Trophoblast cell (in vitro differentiated cells and primary cell): ENCODE data around the gene LGR5.

Experiments
- DNase-seq, 2 donors: peaks; one replicate each; pipeline ENCODE4 v3.0.0-alpha.2; 2016
- H2AFZ ChIP-seq: 2 replicates; pipeline ENCODE4 v1.6.1; 2013; ENCODE audit warnings: low read length, moderate library complexity, mild to moderate bottlenecking; ENCODE audit not compliant: insufficient read depth, poor library complexity
- H2AK5ac ChIP-seq: 2 replicates; pipeline ENCODE4 v1.6.1; 2013; ENCODE audit warnings: mild to moderate bottlenecking, low read length
- H2BK120ac ChIP-seq: 2 replicates; pipeline ENCODE4 v1.6.1; 2013; ENCODE audit warnings: low read length, mild to moderate bottlenecking, moderate library complexity; ENCODE audit not compliant: insufficient read depth, poor library complexity
- H2BK12ac ChIP-seq: 2 replicates; pipeline ENCODE4 v1.6.1; 2013; ENCODE audit warnings: mild to moderate bottlenecking, low read length, moderate library complexity
- H2BK5ac ChIP-seq: 2 replicates; pipeline ENCODE4 v1.6.1; 2013; ENCODE audit warnings: low read length, low read depth, moderate library complexity, mild to moderate bottlenecking; ENCODE audit not compliant: poor library complexity
- H3K14ac ChIP-seq: 2 replicates; pipeline ENCODE4 v1.6.1; 2013; ENCODE audit warnings: mild to moderate bottlenecking, low read length
- H3K18ac ChIP-seq: 2 replicates; pipeline ENCODE4 v1.6.1; 2013; ENCODE audit warnings: mild to moderate bottlenecking, low read length
- H3K23ac ChIP-seq: 2 replicates; pipeline ENCODE4 v1.6.1; 2013; ENCODE audit warnings: low read length
- H3K27ac ChIP-seq: 2 replicates; pipeline ENCODE4 v1.5.1; 2013; ENCODE audit warnings: low read depth, mild to moderate bottlenecking, inconsistent platforms, low read length, moderate library complexity
- H3K27me3 ChIP-seq: 2 replicates; pipeline ENCODE4 v1.6.1; 2013; ENCODE audit warnings: inconsistent platforms, mild to moderate bottlenecking, low read length, moderate library complexity; ENCODE audit not compliant: insufficient read depth
- H3K36me3 ChIP-seq, 2 experiments: 1 replicate in 1 of 2; 2 replicates in 1 of 2; pipeline ENCODE4 v1.6.1; 2013; ENCODE audit warnings: low read length in 2 of 2, mild to moderate bottlenecking in 2 of 2, moderate library complexity in 1 of 2; ENCODE audit not compliant: insufficient read depth in 2 of 2, control insufficient read depth in 1 of 2
- H3K4ac ChIP-seq: 2 replicates; pipeline ENCODE4 v1.6.1; 2013; ENCODE audit warnings: low read depth, mild to moderate bottlenecking, low read length, moderate library complexity
- H3K4me1 ChIP-seq, 2 experiments: 1 replicate in 1 of 2; 2 replicates in 1 of 2; pipeline ENCODE4 v1.6.1; 2013; ENCODE audit warnings: low read length in 2 of 2, mild to moderate bottlenecking in 2 of 2, moderate library complexity in 1 of 2; ENCODE audit not compliant: insufficient read depth in 2 of 2, control insufficient read depth in 1 of 2
- H3K4me2 ChIP-seq: 2 replicates; pipeline ENCODE4 v1.6.1; 2013; ENCODE audit warnings: inconsistent platforms, mild to moderate bottlenecking, low read length, moderate library complexity
- H3K4me3 ChIP-seq: 2 replicates; pipeline ENCODE4 v1.5.1; 2013; ENCODE audit warnings: mild to moderate bottlenecking, low read depth, low read length, inconsistent platforms
- H3K79me1 ChIP-seq: one replicate; pipeline ENCODE4 v1.6.1; 2013; ENCODE audit warnings: low read length
- H3K79me2 ChIP-seq: 2 replicates; pipeline ENCODE4 v1.6.1; 2013; ENCODE audit warnings: low read length, mild to moderate bottlenecking; ENCODE audit not compliant: control insufficient read depth, insufficient read depth, poor library complexity
- H3K9ac ChIP-seq: 2 replicates; pipeline ENCODE4 v1.6.1; 2013; ENCODE audit warnings: mild to moderate bottlenecking, low read length
- H3K9me3 ChIP-seq: 2 replicates; pipeline ENCODE4 v1.6.1; 2013; ENCODE audit warnings: low read depth, mild to moderate bottlenecking, control low read depth, inconsistent platforms, low read length; ENCODE audit not compliant: insufficient read depth
- H4K12ac ChIP-seq: 2 replicates; pipeline ENCODE4 v1.6.1; 2013; ENCODE audit warnings: low read depth, mild to moderate bottlenecking, low read length, moderate library complexity
- H4K8ac ChIP-seq: 2 replicates; pipeline ENCODE4 v1.6.1; 2013; ENCODE audit warnings: low read depth, mild to moderate bottlenecking, low read length, moderate library complexity
- H4K91ac ChIP-seq: one replicate; pipeline ENCODE4 v1.6.1; 2013; ENCODE audit warnings: low read depth, mild to moderate bottlenecking, low read length, moderate library complexity
- WGBS: extraction: QIAGEN DNeasy Blood & Tissue Kit; methylation state at CpG from one replicate; pipeline ENCODE4 v1.1.7; 2013; ENCODE audit warnings: missing lambda C conversion rate; ENCODE audit not compliant: insufficient read length, insufficient coverage; ENCODE audit errors: extremely low coverage; 5-methylcytosine and 5-hydroxymethylcytosine counted together

LGR5 gene

GRCh38 chr12:71524626-71525025 lies 85.0 kb downstream of the LGR5 start:
- DNase-seq, result no peak
- H3K27ac ChIP-seq, result no peak overlapping the region
- H4K12ac ChIP-seq, result no peak overlapping the region
- H3K27me3 ChIP-seq, result no peaks in the 10 kb centered on the region
- no peak overlapping the region for H3K14ac ChIP-seq
- H3K4me3 ChIP-seq, result no peak overlapping the region
- H2BK120ac ChIP-seq, result no peak overlapping the region
- H3K4me2 ChIP-seq, result no peak overlapping the region
- no peaks in the 10 kb centered on the region for H3K79me2 ChIP-seq
- no peaks in the 10 kb centered on the region for H3K36me3 ChIP-seq
- no peak overlapping the region for H2BK12ac ChIP-seq
- H2AK5ac ChIP-seq, result no peak overlapping the region
- H3K79me1 ChIP-seq, result no peaks in the 10 kb centered on the region
- H3K4me1 ChIP-seq, result no peaks in the 10 kb centered on the region
- no peak overlapping the region for H3K4ac ChIP-seq
- no peak overlapping the region for H2AFZ ChIP-seq
- no peaks in the 10 kb centered on the region for H3K9me3 ChIP-seq
- WGBS, result no CpG with 5 or more reads among the region's 2 CpGs
- H3K23ac ChIP-seq, result no peak overlapping the region
- H3K9ac ChIP-seq, result no peak overlapping the region
- H2BK5ac ChIP-seq, result no peak overlapping the region
- no peak overlapping the region for H3K18ac ChIP-seq
- no peak overlapping the region for H4K91ac ChIP-seq
- no peak overlapping the region for H4K8ac ChIP-seq

DNA sequence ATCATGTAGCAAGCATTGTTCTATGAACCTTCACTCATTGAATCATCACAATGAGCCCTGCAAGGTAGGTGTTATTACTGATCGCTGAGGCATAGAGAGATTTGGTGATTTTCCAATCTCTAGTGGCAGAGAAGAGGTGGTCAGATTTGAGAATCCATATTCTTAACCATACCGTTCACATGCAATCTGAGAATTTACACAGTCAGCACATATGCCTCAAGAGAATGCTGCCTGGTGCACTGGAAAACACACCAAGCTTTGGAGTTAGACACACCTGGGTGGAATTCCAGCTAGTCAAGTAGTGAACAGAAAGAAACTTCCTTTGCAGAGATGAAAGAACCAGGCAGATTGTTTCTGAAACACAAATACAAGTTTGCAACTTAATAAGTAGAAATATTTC lies 94.1 kb downstream of the LGR5 start:
- Histone ChIP-seq H2BK12ac (no peak overlapping the region), H3K27ac (no peak overlapping the region), H3K4me3 (no peak overlapping the region), H3K79me1 (no peaks in the 10 kb centered on the region), H3K4me2 (no peak overlapping the region), H2AK5ac (no peak overlapping the region), H3K9ac (no peak overlapping the region), H3K14ac (no peak overlapping the region), H3K4me1 (peaks cover 5% of the 10 kb centered on the region in 2 experiments), H4K91ac (no peak overlapping the region), H3K18ac (no peak overlapping the region), H2BK120ac (no peak overlapping the region), H3K9me3 (no peaks in the 10 kb centered on the region), H4K8ac (no peak overlapping the region), H2BK5ac (no peak overlapping the region), H3K79me2 (no peaks in the 10 kb centered on the region), H4K12ac (no peak overlapping the region), H3K23ac (no peak overlapping the region), H3K27me3 (no peaks in the 10 kb centered on the region), H2AFZ (no peak overlapping the region), H3K4ac (no peak overlapping the region), H3K36me3 (no peaks in the 10 kb centered on the region)
- no CpG with 5 or more reads among the region's 2 CpGs for WGBS
- DNase-seq, result no peak

DNA sequence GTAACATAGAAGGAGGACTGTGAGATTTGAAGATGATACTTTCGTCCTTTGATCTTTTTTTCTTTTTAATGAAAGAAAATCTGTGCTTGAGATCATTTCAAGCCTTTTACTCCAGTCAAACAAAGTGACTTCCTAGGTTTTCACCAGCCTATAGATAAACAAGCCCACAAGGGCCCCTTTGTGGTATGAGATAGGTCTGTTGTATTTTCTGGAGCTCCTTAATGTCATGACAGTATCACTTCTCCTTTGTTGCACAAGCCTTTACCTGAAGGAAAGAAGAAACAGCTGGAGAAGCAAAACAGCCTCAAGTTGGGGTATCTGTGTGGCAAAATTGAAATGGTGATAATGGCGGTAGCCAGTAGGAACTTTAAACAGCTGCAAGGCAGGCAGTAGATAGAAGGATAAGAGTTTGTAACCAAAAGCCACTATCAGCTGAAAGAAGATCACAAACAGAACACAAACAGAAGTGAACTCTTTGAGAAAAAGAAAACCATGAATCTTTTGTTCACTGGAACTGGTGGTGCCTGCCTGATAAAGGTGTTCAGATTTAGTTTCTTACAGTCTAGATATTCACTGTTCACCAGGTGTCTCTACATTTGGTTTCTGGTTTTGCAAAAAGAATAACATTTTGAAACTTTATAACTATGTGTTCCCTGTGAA lies 96.8 kb downstream of the LGR5 start:
- no peak overlapping the region for H2BK5ac ChIP-seq
- no peaks in the 10 kb centered on the region for H3K36me3 ChIP-seq
- H3K4me3 ChIP-seq, result no peak overlapping the region
- no CpG with 5 or more reads among the region's 2 CpGs for WGBS
- H3K4ac ChIP-seq, result no peak overlapping the region
- H3K27ac ChIP-seq, result peak overlapping the region; percentile 32
- H2AFZ ChIP-seq, result no peak overlapping the region
- H2BK120ac ChIP-seq, result no peak overlapping the region
- H3K18ac ChIP-seq, result no peak overlapping the region
- H3K9me3 ChIP-seq, result no peaks in the 10 kb centered on the region
- H4K91ac ChIP-seq, result no peak overlapping the region
- no peak overlapping the region for H2AK5ac ChIP-seq
- H3K27me3 ChIP-seq, result no peaks in the 10 kb centered on the region
- H4K12ac ChIP-seq, result no peak overlapping the region
- no peaks in the 10 kb centered on the region for H3K79me2 ChIP-seq
- H3K4me1 ChIP-seq, result peaks cover 5% of the 10 kb centered on the region in 2 experiments
- H3K9ac ChIP-seq, result no peak overlapping the region
- no peaks in the 10 kb centered on the region for H3K79me1 ChIP-seq
- DNase-seq, result no peak
- no peak overlapping the region for H3K4me2 ChIP-seq
- peak overlapping the region; percentile 11 for H3K14ac ChIP-seq
- H4K8ac ChIP-seq, result no peak overlapping the region
- H3K23ac ChIP-seq, result no peak overlapping the region
- H2BK12ac ChIP-seq, result no peak overlapping the region

DNA sequence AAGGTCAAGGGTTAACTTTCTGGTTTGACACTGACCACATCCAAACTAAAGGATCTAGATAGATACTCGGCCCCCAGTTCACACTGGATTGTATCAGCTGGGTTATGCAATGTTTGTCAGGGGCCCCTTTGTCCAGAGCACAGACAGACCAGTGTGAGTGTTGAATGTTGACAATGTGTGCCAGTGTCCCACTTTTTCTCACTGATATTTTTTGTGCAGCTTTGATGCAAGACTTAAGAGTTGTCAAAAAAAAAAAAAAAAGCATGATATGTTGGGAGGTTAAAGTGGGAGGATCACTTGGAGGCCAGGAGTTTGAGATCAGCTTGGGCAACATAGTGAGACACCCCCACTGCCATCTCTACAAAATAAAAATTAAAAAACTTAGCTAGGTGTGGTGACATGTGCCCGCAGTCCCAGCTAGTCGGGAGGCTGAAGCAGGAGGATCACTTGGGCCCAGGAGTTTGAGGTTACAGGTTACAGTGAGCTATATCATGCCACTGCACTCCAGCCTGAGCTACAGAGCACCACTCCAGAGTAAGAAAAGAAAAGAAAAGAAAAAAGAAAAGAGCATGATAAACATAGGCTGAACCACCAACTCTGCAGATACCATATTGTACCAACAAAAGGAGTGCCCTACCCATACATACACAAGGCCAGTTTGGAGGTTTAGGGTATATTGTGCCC lies 97.5 kb downstream of the LGR5 start:
- WGBS, result no CpG with 5 or more reads among the region's 3 CpGs
- Histone ChIP-seq H2BK12ac (no peak overlapping the region), H2BK120ac (peak overlapping the region; percentile 53), H2AK5ac (no peak overlapping the region), H3K9me3 (no peaks in the 10 kb centered on the region), H4K91ac (peak overlapping the region; percentile 42), H3K27me3 (no peaks in the 10 kb centered on the region), H3K4ac (no peak overlapping the region), H3K14ac (no peak overlapping the region), H3K4me3 (no peak overlapping the region), H3K9ac (no peak overlapping the region), H3K4me1 (peaks cover 5% of the 10 kb centered on the region in 2 experiments), H4K8ac (no peak overlapping the region), H3K4me2 (no peak overlapping the region), H3K23ac (no peak overlapping the region), H3K27ac (peak overlapping the region; percentile 32), H3K18ac (no peak overlapping the region), H4K12ac (no peak overlapping the region), H3K79me2 (no peaks in the 10 kb centered on the region), H3K36me3 (no peaks in the 10 kb centered on the region), H2BK5ac (peak overlapping the region; percentile 69), H3K79me1 (no peaks in the 10 kb centered on the region), H2AFZ (no peak overlapping the region)
- DNase-seq, result no peak
